IMR-90 (cell line): ENCODE data around the gene GPR84. TPM values are rescaled to one million over a fixed set of nuclear protein-coding genes. Genes with fewer than 3 reads are reported as not detected.
A peak's percentile ranks its signal among the peaks of the same experiment; 100 is the strongest.

ENCODE experiments used
- ATAC-seq: fragments of 200-7000 bp; cut with Tn5 transposase; 2 replicates; pipeline ENCODE4 v1.9.1; 2020; ENCODE audit warnings: low read depth, mild to moderate bottlenecking, moderate library complexity
- BruUV-seq: library from RNA; stranded (reverse); fragments of 400-500 nt; replicated peaks from 2 replicates; lab custom pipeline; 2021; lab: Mats Ljungman, UMichigan
- CTCF ChIA-PET: fragments of 300-600 bp; formaldehyde crosslinking; extraction: SDS; loops from one replicate; lab custom pipeline; 2021; ENCODE audit warnings: antibody characterized with exemption; lab: Yijun Ruan, JAX
- POLR2A ChIA-PET: fragments of 300-600 bp; sonication (Branson Sonifier 250); formaldehyde crosslinking; loops from one replicate; lab custom pipeline; 2022; ENCODE audit warnings: antibody characterized with exemption; ENCODE audit not compliant: unreplicated experiment; lab: Charles Lee
- DNase-seq: peaks from one replicate; pipeline ENCODE4 v3.0.0; 2013
- H2AFZ ChIP-seq: replicated peaks from 2 replicates; pipeline ENCODE3; 2013; ENCODE audit warnings: low read length, mild to moderate bottlenecking; ENCODE audit not compliant: poor library complexity
- H2AK5ac ChIP-seq: 2 replicates; pipeline ENCODE4 v1.6.1; 2013; ENCODE audit warnings: low read depth, low read length, inconsistent platforms
- H2AK9ac ChIP-seq: replicated peaks from 2 replicates; pipeline ENCODE3; 2013; ENCODE audit warnings: mild to moderate bottlenecking, low read depth, low read length, moderate library complexity; ENCODE audit not compliant: poor library complexity
- H2BK120ac ChIP-seq: 2 replicates; pipeline ENCODE4 v1.6.1; 2013; ENCODE audit warnings: low read depth, low read length, inconsistent platforms
- H2BK15ac ChIP-seq: 3 replicates; pipeline ENCODE4 v1.6.1; 2013; ENCODE audit warnings: low read depth, low read length, inconsistent platforms
- H2BK20ac ChIP-seq: 2 replicates; pipeline ENCODE4 v1.6.1; 2013; ENCODE audit warnings: low read depth, mild to moderate bottlenecking, inconsistent platforms, low read length, moderate library complexity
- H2BK5ac ChIP-seq: 2 replicates; pipeline ENCODE4 v1.6.1; 2013; ENCODE audit warnings: mild to moderate bottlenecking, low read depth, low read length, inconsistent platforms; ENCODE audit not compliant: poor library complexity, severe bottlenecking
- H3K14ac ChIP-seq: replicated peaks from 2 replicates; pipeline ENCODE4 v1.6.1; 2013; ENCODE audit warnings: low read depth, low read length, inconsistent platforms
- H3K18ac ChIP-seq: 2 replicates; pipeline ENCODE4 v1.6.1; 2013; ENCODE audit warnings: low read depth, low read length, control low read depth
- H3K23ac ChIP-seq: 2 replicates; pipeline ENCODE4 v1.6.1; 2013; ENCODE audit warnings: low read depth, low read length, inconsistent platforms
- H3K27ac ChIP-seq: 2 replicates; pipeline ENCODE4 v1.5.1; 2013; ENCODE audit warnings: mild to moderate bottlenecking, control low read depth, low read length; ENCODE audit not compliant: insufficient read depth
- H3K27me3 ChIP-seq: 2 replicates; pipeline ENCODE4 v1.6.1; 2013; ENCODE audit warnings: low read length; ENCODE audit not compliant: control insufficient read depth, insufficient read depth
- H3K36me3 ChIP-seq: 2 replicates; pipeline ENCODE4 v1.6.1; 2013; ENCODE audit warnings: low read length, mixed read lengths; ENCODE audit not compliant: control insufficient read depth, insufficient read depth
- H3K4ac ChIP-seq: 2 replicates; pipeline ENCODE4 v1.6.1; 2013; ENCODE audit warnings: low read depth, low read length, inconsistent platforms
- H3K4me1 ChIP-seq: 2 replicates; pipeline ENCODE4 v1.6.1; 2013; ENCODE audit warnings: low read length, mixed read lengths; ENCODE audit not compliant: control insufficient read depth, insufficient read depth
- H3K4me2 ChIP-seq: 2 replicates; pipeline ENCODE4 v1.6.1; 2013; ENCODE audit warnings: low read depth, mild to moderate bottlenecking, control low read depth, low read length, moderate library complexity
- H3K4me3 ChIP-seq: 2 replicates; pipeline ENCODE4 v1.5.1; 2013; ENCODE audit warnings: low read depth, mild to moderate bottlenecking, control low read depth, low read length, moderate library complexity; ENCODE audit not compliant: insufficient read depth
- H3K56ac ChIP-seq: 2 replicates; pipeline ENCODE4 v1.6.1; 2013; ENCODE audit warnings: low read length, inconsistent platforms; ENCODE audit not compliant: insufficient read depth; ENCODE audit errors: extremely low read depth
- H3K79me1 ChIP-seq, 2 experiments: 2 replicates each; pipeline ENCODE4 v1.6.1; 2013; ENCODE audit warnings: low read length in 2 of 2, inconsistent platforms in 1 of 2, low read depth in 1 of 2
- H3K9ac ChIP-seq: 2 replicates; pipeline ENCODE4 v1.6.1; 2013; ENCODE audit warnings: low read depth, low read length, control low read depth
- H3K9me1 ChIP-seq: 2 replicates; pipeline ENCODE4 v1.6.1; 2013; ENCODE audit warnings: low read length, inconsistent platforms; ENCODE audit not compliant: insufficient read depth
- H3K9me3 ChIP-seq: 2 replicates; pipeline ENCODE4 v1.6.1; 2013; ENCODE audit warnings: low read length; ENCODE audit not compliant: control insufficient read depth, insufficient read depth
- H4K20me1 ChIP-seq: 2 replicates; pipeline ENCODE4 v1.6.1; 2013; ENCODE audit warnings: low read length, inconsistent platforms; ENCODE audit not compliant: insufficient read depth
- H4K5ac ChIP-seq: 2 replicates; pipeline ENCODE4 v1.6.1; 2013; ENCODE audit warnings: mild to moderate bottlenecking, low read depth, low read length, control low read depth
- H4K8ac ChIP-seq, 2 experiments: 2 replicates each; pipeline ENCODE4 v1.6.1; 2013; ENCODE audit warnings: low read depth in 2 of 2, low read length in 2 of 2, control low read depth in 1 of 2, inconsistent platforms in 1 of 2
- H4K91ac ChIP-seq: 2 replicates; pipeline ENCODE4 v1.6.1; 2013; ENCODE audit warnings: low read depth, low read length, inconsistent platforms; ENCODE audit not compliant: insufficient read depth
- RCOR1 ChIP-seq: IDR thresholded peaks from 2 replicates; pipeline ENCODE4 v1.6.1; 2012; ENCODE audit warnings: mild to moderate bottlenecking, low read length, improper control_type of control experiment; ENCODE audit not compliant: insufficient replicate concordance
- WGBS, 2 experiments: methylation state at CpG; one replicate each; pipeline versions ENCODE4 v1.1.5 to v1.1.7; 2013; ENCODE audit warnings: missing lambda C conversion rate in 2 of 2; ENCODE audit not compliant: insufficient read length in 1 of 2; ENCODE audit errors: extremely low coverage in 2 of 2; 5-methylcytosine and 5-hydroxymethylcytosine counted together
- dilution Hi-C: fragments of 300-500 bp; cut with HindIII; formaldehyde crosslinking; loops from one replicate; pipeline ENCODE4 v1.14.3; 2018; ENCODE audit warnings: low sequenced_read_pairs; ENCODE audit not compliant: unreplicated experiment
- in situ Hi-C: fragments of 300-500 bp; cut with MboI; formaldehyde crosslinking; loops from 3 replicates; pipeline ENCODE4 v1.14.3; 2019; ENCODE audit warnings: low sequenced_read_pairs, inconsistent platforms, mixed read lengths
- intact Hi-C: fragments of 100-400 bp; cut with micrococcal nuclease; formaldehyde crosslinking; loops from 2 replicates; pipeline ENCODE4 v1.10.0; 2022
- polyA plus RNA-seq, 3 experiments: library from polyadenylated mRNA; depleted of rRNA; stranded (reverse); fragments of >200 nt; gene quantifications; 2 replicates each; pipeline ENCODE4 v1.2.3, GENCODE V29; 2012; ENCODE audit warnings: low replicate concordance in 1 of 3
- total RNA-seq: library from RNA; depleted of rRNA; stranded (reverse); fragments of >200 nt; gene quantifications from 2 replicates; pipeline ENCODE4 v1.2.3, GENCODE V29; 2012

The GPR84 gene
- total and polyA plus RNA-seq, 2 of the 4 experiments (the other 2 are of a cell fraction), result not detected

- Histone ChIP-seq H2BK120ac (no peak overlapping the region), H4K5ac (no peak overlapping the region), H2BK5ac (no peak overlapping the region), H2BK20ac (no peak overlapping the region), H2AK5ac (no peak overlapping the region), H3K14ac (no peak overlapping the region), H3K9ac (no peak overlapping the region), H4K8ac (no peak overlapping the region), H2AFZ (peak overlapping the region; percentile 16), H3K9me3 (no peaks in the 10 kb centered on the region), H3K56ac (no peak overlapping the region), H3K4ac (no peak overlapping the region), H3K9me1 (no peaks in the 10 kb centered on the region; the same call in 1 of the 2 replicates), H3K79me1 (no peaks in the 10 kb centered on the region), H3K23ac (no peak overlapping the region), H2AK9ac (peak overlapping the region; percentile 52), H4K91ac (no peak overlapping the region), H3K27ac (no peak overlapping the region), H3K4me1 (peaks cover 10% of the 10 kb centered on the region; the same call in 1 of the 2 replicates), H4K20me1 (no peaks in the 10 kb centered on the region), H3K27me3 (no peaks in the 10 kb centered on the region), H3K36me3 (peaks cover 1% of the 10 kb centered on the region; the same call in 1 of the 2 replicates), H2BK15ac (no peak overlapping the region), H3K4me3 (no peak overlapping the region), H3K18ac (no peak overlapping the region), H3K4me2 (no peak overlapping the region)
- POLR2A ChIA-PET, result no interaction called here
- dilution Hi-C loops, result no loop called here
- WGBS, 2 experiments, result no CpG with 5 or more reads among the region's 5 CpGs
- no peak for ATAC-seq
- TF ChIP-seq RCOR1, result no peak
- in situ Hi-C loops, result loop anchor here (10.0 kb wide), 1 partner anchor 377 kb away; no protein-coding TSS in a partner anchor
- CTCF ChIA-PET, result interaction anchor here (1.4 to 1.8 kb wide), 3 partner anchors 8 to 157 kb away, joined by 6 to 10 read pairs (median 9); no protein-coding TSS in a partner anchor
- DNase-seq, result no peak
- BruUV-seq, result no TSS peak
- intact Hi-C loops, result no loop called here
Measured at GRCh38 chr12:54371328-54372112, 7.2 kb upstream of the GPR84 start.
